ENCODE data around the gene CDK2.

- TF ChIP-seq CTCF (IDR thresholded peaks at IDR 0.05) = no peak
- TF ChIP-seq EZH2phosphoT487 (IDR thresholded peaks at IDR 0.05) = no peak
- TF ChIP-seq EZH2 (IDR thresholded peaks at IDR 0.05) = no peak
These were observed 5.4 kb downstream of the CDK2 start for GRCh38 chr12:55972042-55972441.
